GM21526 (cell line): ENCODE measurements around the gene PARD6B.
"Not testable (repeated sequence)": the region's sequence is repeated elsewhere in the genome, so short reads cannot be mapped to it uniquely, and the experiment has no call there.

Experiments
- ATAC-seq: cut with Tn5 transposase; IDR thresholded peaks from one replicate; pipeline ENCODE4 v1.9.1; 2021; ENCODE audit warnings: moderate library complexity; ENCODE audit not compliant: unreplicated experiment, low FRiP score

Gene PARD6B, protein sequence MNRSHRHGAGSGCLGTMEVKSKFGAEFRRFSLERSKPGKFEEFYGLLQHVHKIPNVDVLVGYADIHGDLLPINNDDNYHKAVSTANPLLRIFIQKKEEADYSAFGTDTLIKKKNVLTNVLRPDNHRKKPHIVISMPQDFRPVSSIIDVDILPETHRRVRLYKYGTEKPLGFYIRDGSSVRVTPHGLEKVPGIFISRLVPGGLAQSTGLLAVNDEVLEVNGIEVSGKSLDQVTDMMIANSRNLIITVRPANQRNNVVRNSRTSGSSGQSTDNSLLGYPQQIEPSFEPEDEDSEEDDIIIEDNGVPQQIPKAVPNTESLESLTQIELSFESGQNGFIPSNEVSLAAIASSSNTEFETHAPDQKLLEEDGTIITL

DNA sequence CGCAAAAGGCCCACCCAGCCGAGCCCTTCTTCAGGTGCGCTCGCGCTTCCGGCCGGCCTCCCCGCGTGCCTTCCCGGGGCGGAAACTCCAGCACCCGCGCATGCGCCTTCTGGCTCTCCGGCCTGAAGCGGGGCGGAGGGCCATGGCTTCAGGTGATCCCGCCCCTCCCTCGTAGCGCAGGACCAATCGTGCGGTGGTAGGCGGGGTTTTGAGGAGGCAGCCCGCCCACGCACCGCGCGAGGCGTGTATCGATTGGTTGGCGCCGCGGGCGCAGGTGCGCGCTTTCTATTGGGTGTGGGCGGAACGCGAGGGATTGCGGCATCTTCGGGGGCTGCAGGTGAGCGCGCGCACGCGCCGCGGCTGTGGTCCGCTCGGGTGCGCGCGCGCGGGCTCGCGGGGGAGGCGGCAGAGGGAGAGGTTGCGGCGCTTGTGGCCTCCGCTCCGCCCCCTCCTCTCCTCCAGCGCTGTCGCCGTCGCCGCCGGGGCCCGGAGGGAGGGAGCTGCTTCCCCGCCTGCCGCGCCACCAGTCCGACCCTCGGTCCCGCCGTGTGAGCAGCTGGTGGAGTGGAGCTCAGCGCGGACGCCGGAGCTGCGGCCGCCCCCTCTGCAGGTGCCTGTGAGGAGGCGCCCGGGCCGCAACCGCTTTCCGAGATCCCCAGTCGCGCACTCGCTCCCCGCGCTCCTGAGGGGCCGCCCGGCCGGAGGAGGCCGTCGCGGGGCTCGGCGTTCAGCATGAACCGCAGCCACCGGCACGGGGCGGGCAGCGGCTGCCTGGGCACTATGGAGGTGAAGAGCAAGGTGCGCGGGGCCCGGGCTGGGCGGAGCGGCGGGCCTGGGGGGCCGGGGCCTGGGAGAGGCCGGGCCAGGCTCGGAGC is at the start of gene PARD6B:
PARD6B (plus strand) TSS at position 526 of the 875 bp plus-strand sequence; CDS start at position 733, 207 bp downstream.
- peak; percentile 89 for ATAC-seq

DNA sequence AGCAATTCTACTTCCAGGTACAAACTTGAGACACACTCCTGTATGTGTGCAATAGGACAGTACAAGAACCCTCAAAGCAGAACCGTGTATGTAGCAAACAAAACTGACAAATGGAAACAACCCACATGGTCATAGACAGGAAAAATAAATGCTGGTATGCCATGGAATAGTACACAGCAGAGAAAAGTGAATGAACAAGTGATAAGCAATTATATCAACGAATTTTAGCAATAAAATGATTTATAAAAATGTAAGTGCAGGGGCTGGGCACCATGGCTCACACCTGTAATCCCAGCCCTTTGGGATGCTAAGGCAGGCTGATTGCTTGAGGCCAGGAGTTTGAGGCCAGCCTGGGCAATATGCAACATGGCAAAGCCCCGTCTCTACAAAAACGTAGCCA is 49.3 kb upstream of the PARD6B start:
- no peak for ATAC-seq

GRCh38 chr20:50682947-50683530 is 48.3 kb upstream of the PARD6B start:
- no peak for ATAC-seq

DNA sequence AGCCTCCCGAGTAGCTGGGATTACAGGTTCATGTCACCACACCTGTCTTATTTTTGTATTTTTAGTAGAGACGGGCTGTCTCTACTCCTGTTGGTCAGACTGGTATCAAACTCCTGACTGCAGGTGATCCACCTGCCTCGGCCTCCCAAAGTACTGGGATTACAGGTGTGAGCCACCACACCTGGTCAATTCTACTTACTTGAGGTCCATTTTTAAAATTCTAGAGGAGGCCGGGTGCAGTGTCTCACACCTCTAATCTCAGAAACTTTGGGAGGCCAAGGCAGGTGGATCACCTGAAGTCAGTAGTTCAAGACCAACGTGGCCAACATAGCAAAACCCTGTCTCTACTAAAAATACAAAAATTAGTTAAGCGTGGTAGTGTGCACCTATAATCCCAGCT is 47.8 kb upstream of the PARD6B start:
- no peak for ATAC-seq

DNA sequence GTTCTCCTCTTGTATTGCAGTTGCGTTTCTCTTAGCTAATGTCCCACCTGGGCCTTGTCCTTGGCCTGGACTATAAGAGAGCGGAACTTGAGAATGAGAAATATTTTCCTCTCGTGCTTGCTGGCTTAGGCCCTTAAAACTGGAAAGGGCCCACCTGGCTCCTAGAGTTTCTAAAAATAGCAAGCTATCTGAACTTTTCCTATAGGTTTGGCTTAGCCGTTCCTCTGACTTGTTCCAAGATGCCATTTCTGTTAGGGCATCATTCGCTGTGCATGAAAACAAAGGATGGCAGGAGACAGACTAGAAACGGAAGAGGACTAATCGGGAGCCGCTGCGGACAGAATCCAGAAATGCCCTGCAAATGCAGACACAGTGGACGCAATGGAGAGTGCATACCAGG is 44.6 kb upstream of the PARD6B start:
- ATAC-seq, result no peak

DNA sequence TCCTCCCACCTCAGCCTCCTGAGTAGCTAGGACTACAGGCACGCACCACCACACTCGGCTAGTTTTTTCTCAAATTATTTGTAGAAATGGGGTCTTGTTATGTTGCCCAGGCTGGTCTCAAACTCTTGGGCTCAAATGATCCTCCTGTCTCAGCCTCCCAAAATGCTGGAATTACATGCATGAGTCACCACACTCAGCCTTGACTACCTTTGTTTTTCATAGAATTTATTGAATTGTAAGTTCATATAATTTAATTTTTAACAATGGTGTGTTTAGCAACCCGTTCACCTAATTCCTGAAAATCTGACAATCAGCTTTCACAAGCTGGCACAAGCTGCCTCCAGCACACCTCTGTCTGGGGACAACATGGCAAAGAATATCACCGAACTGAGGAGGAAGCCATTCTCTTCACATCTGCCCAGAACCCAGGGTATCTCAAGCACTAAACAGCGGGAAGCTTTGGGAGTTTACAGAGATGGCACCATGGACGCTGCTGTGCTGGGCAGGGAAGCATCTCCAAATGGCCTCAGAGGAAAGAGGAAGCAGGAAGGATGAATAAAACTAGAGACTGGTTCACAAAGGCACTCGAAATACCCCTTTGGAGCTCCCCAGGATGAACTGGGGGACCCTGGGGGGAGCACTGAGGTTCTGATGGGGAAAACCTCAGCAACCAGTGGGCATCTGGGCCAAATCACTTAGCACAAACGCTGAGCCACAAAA is 43.0 kb upstream of the PARD6B start:
- no peak for ATAC-seq

GRCh38 chr20:50689864-50690649 is 41.3 kb upstream of the PARD6B start:
- no peak for ATAC-seq

DNA sequence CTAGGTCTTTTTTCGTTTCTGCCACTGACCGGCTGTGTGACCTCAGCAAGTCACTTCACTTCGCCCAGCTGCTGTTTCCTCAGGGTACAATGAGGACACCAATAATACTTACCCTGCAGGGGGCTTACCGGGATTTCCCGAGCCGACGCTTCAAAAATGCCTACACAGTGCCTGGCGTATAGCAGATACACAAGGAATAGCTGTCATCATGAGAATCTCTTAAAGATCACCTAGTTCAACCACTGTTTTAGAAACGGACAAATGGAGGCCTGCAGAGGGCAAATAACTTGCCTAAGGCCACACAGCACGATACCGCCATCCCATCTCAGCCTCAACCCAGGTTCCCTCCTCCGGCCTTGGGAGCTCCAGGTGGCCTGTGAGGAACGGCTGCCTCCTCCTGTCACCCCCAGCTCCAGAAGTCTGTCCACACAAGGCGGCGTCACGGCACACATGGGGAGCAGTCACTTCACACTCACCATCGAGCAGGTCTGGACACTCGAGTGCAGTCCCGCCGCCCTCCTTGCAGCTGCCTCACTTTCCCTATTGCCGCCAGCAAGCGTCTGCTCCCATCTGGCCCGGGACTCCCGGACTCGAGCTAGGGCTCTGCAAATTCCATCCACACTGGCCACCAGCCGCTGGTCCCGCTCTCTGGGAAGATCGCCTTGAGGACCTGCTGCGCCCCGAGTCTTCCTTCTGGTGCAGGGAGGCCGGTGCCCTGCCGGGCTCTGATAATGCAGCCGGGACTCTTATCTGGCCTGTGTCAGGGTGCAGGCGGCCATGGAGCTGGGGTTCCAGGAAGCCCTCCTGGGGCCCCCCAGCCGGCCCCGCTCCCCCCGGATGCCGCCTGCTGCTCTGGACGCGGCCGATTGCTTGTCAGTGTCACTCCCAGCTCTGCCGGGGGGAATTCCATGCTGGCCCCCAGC is 40.5 kb upstream of the PARD6B start, which contains the start of gene RIPOR3:
RIPOR3 (minus strand) TSS at position 893 of the 923 bp plus-strand sequence; CDS start at position 479, 414 bp downstream.
- ATAC-seq, result no peak

DNA sequence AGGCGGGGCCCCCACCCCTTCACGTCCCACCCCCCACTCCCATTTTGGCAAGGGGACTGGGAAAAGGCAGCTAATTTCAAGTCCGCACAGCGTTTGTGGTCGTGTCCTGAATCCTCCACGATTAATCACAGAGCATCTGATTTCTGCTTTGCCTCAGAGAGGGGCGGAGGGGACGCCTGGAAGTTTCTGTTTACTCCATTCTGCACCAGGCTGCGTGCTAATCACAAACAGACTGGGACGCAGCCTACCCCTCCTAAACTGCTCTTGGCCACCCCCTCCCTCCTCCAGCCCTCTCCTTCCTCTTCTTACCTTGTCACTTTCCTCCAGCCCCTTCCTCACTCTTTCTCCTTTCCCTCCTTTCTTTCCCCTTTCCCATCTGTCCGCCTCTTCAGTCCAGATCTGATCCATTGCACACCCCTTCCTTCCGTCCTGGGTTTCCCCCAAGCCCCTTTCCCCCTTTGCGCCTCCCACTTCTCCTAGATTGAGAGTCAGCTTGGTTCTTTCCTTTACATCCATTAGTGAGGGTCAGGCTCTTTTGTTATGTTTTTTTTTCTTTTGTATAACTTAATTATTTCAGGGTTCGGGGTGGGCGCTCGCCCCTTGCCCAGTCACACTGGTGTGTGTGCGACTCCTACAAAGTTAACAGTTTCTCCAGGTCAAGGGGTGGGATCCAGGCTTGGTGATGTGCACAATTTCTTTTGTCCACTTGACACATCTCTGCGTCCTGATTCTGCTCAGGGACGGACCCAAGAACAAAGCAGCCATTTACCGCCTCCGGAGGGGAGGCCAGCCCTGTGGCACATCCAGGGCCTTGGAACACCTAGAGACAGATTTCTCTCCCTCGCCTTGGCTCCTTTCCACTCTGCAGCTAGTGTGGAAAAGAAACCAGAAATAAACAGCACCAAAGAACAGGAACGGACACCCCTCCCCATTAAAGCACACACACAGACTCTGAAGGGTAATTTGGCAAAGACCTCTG is 39.5 kb upstream of the PARD6B start:
- no peak for ATAC-seq

DNA sequence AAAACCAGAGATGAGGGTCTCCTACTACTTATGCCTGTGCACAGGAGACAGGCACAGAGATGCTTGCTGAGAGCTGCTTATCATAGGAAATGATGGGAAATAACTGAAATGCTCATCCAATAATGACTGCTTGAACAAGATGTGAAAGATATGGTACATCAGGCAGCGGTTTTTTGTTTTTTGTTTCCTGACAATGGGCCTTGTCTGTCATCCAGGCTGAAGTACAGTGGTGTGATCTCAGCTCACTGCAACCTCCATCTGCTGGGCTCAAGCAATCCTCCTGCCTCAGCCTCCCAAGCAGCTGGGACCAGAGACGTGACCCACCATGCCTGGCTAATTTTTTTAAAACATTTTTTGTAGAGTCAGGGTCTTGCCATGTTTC is 38.8 kb upstream of the PARD6B start:
- ATAC-seq, result no peak

GRCh38 chr20:50693001-50693400 is 38.4 kb upstream of the PARD6B start:
- no peak for ATAC-seq

DNA sequence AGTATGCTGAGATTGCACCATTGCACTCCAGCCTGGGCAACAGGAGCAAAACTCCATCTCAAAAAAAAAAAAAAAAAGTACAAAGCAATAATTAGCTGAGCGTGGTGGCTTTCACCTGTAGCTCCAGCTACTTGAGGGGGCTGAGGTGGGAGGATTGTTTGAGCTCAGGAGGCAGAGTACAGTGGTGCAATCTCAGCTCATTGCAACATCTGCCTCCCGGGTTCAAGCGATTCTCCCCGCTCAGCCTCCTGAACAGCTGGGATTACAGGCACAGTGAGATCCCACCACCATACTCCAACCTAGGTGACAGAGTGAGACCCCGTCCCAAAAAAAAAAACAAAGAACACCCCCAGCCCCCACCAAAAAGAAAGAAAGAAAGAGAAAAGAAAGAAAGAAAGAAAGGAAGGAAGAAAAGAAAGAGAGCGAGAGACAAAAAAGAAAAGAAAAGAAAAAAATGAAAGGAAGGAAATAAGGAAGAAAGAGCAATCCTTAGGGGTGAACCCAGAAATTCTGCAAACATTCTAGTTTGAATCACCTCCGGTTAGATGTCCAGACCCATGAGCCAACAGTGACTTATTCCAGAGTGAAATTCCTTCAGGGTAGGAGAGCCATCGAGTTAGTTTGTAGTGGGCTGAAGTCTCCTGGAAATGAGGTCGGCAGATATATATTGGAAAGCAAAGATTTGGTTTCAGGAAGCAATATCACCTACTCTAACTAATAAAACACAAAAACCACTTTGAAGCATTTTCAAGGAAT is 36.8 kb upstream of the PARD6B start:
- no peak for ATAC-seq

GRCh38 chr20:50695135-50695872 is 36.1 kb upstream of the PARD6B start:
- no peak for ATAC-seq

DNA sequence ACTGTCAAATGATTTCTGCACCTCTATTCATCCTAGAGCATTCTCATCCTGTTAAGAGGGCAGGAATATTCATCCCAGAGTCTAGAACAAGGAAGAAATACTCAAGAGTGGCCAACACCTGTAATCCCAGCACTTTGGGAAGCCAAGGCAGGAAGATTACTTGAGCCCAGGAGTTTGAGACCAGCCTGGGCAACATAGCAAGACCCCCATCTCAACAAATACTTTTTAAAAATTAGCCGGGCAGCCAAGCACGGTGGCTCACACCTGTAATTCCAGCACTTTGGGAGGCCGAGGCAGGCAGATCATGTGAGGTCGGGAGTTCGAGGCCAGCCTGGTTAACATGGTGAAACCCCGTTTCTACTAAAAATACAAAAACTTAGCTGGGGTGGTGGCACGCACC is 33.1 kb upstream of the PARD6B start:
- not testable (repeated sequence) for ATAC-seq

DNA sequence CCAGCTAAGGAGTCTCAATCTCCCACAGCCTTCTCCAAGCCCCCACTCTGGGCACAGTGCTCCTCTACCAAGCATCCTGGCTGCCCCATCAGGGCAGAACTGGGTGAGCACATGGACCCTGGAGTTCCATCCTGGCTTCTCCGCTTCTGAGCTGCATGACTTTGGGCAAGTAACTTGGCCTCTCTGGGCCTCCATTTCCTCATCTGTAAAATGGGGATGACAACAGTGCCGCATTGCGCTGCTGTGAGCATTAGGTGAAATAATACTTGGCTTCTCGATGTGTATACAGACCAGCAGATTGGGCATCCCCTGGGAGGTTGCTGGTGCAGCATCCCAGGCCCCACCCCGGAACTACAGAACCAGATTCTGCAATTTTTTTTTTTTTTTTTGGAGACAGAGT is 31.7 kb upstream of the PARD6B start:
- no peak for ATAC-seq
